Stomach (tissue), 9 donors: ENCODE results near the gene CREB5. TPM values are rescaled to one million over a fixed set of nuclear protein-coding genes. Genes with fewer than 3 reads are reported as not detected.

Experiments used
- DNase-seq, 2 donors: peaks; one replicate each; pipeline versions ENCODE4 v3.0.0 to v3.0.0-alpha.2; 2013 to 2019
- H3K27ac ChIP-seq, 5 donors: fragments of 200-600 bp in 4 of 5; sonication (generic) in 4 of 5; one replicate each; pipeline ENCODE4 v1.5.1; 2013 to 2019; ENCODE audit warnings: mild to moderate bottlenecking in 1 of 5, moderate library complexity in 1 of 5
- H3K27me3 ChIP-seq, 3 donors: fragments of 200-600 bp; sonication (generic); one replicate each; pipeline ENCODE4 v1.5.1; 2017 to 2019; ENCODE audit warnings: mixed run types in 1 of 3
- H3K36me3 ChIP-seq, 4 donors: fragments of 200-600 bp; sonication (generic); 1 replicate in 3 of 4; 2 replicates in 1 of 4; pipeline ENCODE4 v1.5.1; 2016 to 2019
- H3K4me1 ChIP-seq, 4 donors: fragments of 200-600 bp; sonication (generic); one replicate each; pipeline ENCODE4 v1.5.1; 2016 to 2019
- H3K4me3 ChIP-seq, 4 donors: fragments of 200-600 bp; sonication (generic) in 3 of 4; one replicate each; pipeline ENCODE4 v1.5.1; 2016 to 2019; ENCODE audit warnings: mild to moderate bottlenecking in 1 of 4
- H3K9me3 ChIP-seq, 4 donors: fragments of 200-600 bp; sonication (generic); one replicate each; pipeline ENCODE4 v1.5.1; 2016 to 2019
- CTCF ChIP-seq, 7 experiments: fragments of 450-650 bp in 4 of 7; fragments of 200-600 bp in 3 of 7; sonication (generic) in 3 of 7; IDR thresholded peaks; one replicate each; pipeline ENCODE4 v1.5.1; 2016 to 2019; ENCODE audit warnings: antibody characterized with exemption in 7 of 7, control low read depth in 2 of 7, mild to moderate bottlenecking in 1 of 7
- EP300 ChIP-seq: sonication (generic); formaldehyde crosslinking; IDR thresholded peaks from one replicate; pipeline ENCODE4 v1.6.1; 2017; ENCODE audit warnings: antibody characterized with exemption
- POLR2A ChIP-seq, 4 donors: fragments of 450-650 bp; IDR thresholded peaks; one replicate each; pipeline ENCODE4 v1.6.1; 2016; ENCODE audit warnings: antibody characterized with exemption in 4 of 4, control low read depth in 2 of 4, mild to moderate bottlenecking in 1 of 4, moderate library complexity in 1 of 4
- POLR2AphosphoS5 ChIP-seq, 3 donors: sonication (generic); formaldehyde crosslinking; IDR thresholded peaks; one replicate each; pipeline ENCODE4 v1.6.1; 2016; ENCODE audit warnings: antibody characterized with exemption in 3 of 3
- WGBS, 5 donors: extraction: QIAGEN DNeasy Blood & Tissue Kit in 3 of 5; methylation state at CpG; one replicate each; pipeline versions ENCODE4 v1.1.5 to v1.1.7; 2013 to 2018; 5-methylcytosine and 5-hydroxymethylcytosine counted together
- intact Hi-C: fragments of 100-400 bp; cut with DNase I; formaldehyde crosslinking; loops from one replicate; pipeline ENCODE4 v1.15.1; 2023; ENCODE audit warnings: low total_unique reads
- polyA plus RNA-seq, 3 donors: library from polyadenylated mRNA; stranded (reverse); fragments of 200-250 nt; gene quantifications; one replicate each; pipeline ENCODE4 v1.2.3, GENCODE V29; 2013
- total RNA-seq, 5 donors: library from RNA; depleted of rRNA; stranded (reverse); fragments of >200 nt; gene quantifications; one replicate each; pipeline versions ENCODE4 v1.1.0 to v1.2.3, GENCODE V29; 2014 to 2016
- donor health status: healthy with polysubstance abuse.
- donor health status: Bipolar disorder and iron deficiency.
- donor health status: healthy.

CREB5 gene
- total and polyA plus RNA-seq, 8 donors = 0.68 to 30.3 (median 1.5) TPM; not detected in 1

GRCh38 chr7:28542410-28542809 is 130.1 kb downstream of the CREB5 start:
- H3K9me3 ChIP-seq = peaks cover 0 to 18% (median 13%) of the 10 kb centered on the region in 4 donors
- intact Hi-C loops = no loop called here
- peaks cover 0 to 8% (median 0%) of the 10 kb centered on the region in 4 donors for H3K4me1 ChIP-seq
- no peak for TF ChIP-seq EP300
- no peak for TF ChIP-seq POLR2AphosphoS5 (IDR thresholded peaks at IDR 0.05)
- no peak for TF ChIP-seq CTCF (IDR thresholded peaks at IDR 0.05)
- no peak for TF ChIP-seq POLR2A (IDR thresholded peaks at IDR 0.05)
- WGBS, 5 donors = 22 to 47% (median 33%) methylated on average over 3 of the region's 3 CpGs
- no peak overlapping the region for H3K27ac ChIP-seq
- H3K4me3 ChIP-seq = no peak overlapping the region
- no peak for DNase-seq
- no peaks in the 10 kb centered on the region for H3K36me3 ChIP-seq
- H3K27me3 ChIP-seq = peaks cover 0 to 18% (median 0%) of the 10 kb centered on the region in 3 donors

GRCh38 chr7:28544453-28545117 is 132.3 kb downstream of the CREB5 start:
- no peak overlapping the region for H3K4me3 ChIP-seq
- no peak overlapping the region for H3K27ac ChIP-seq
- H3K4me1 ChIP-seq = peaks cover 0 to 8% (median 0%) of the 10 kb centered on the region in 4 donors
- no peaks in the 10 kb centered on the region for H3K36me3 ChIP-seq
- no peak for DNase-seq
- WGBS, 5 donors = 42 to 70% (median 55%) methylated on average over 3 of the region's 3 CpGs
- intact Hi-C loops = no loop called here
- peaks cover 0 to 19% (median 15%) of the 10 kb centered on the region in 4 donors for H3K9me3 ChIP-seq
- peaks cover 0 to 18% (median 0%) of the 10 kb centered on the region in 3 donors for H3K27me3 ChIP-seq
- TF ChIP-seq EP300 = no peak
- no peak for TF ChIP-seq POLR2AphosphoS5 (IDR thresholded peaks at IDR 0.05)
- no peak for TF ChIP-seq POLR2A (IDR thresholded peaks at IDR 0.05)
- no peak for TF ChIP-seq CTCF (IDR thresholded peaks at IDR 0.05)

DNA sequence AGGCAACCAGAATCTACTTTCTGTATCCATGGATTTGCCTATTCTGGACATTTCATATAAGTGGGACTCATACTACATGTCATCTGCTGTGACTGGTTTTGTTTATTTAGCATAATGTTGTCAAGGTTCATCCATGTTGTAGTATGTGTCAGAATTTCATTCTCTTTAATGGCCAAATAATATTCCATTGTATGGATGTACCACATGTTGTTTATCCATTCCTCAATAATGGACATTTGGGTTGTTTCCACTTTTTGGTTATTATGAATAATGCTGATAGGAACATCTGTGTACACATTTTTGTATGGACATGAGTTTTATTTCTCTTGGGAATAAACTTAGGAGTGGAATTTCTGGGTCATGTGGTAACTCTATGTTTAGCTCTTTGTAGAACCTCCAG is 133.7 kb downstream of the CREB5 start:
- no peak for DNase-seq
- intact Hi-C loops = no loop called here

GRCh38 chr7:28547115-28547514 is 134.8 kb downstream of the CREB5 start:
- no peak for DNase-seq
- peaks cover 0 to 18% (median 0%) of the 10 kb centered on the region in 3 donors for H3K27me3 ChIP-seq
- no peak overlapping the region for H3K27ac ChIP-seq
- intact Hi-C loops = no loop called here
- peaks cover 0 to 9% (median 0%) of the 10 kb centered on the region in 4 donors for H3K4me1 ChIP-seq
- no peak overlapping the region for H3K4me3 ChIP-seq
- H3K9me3 ChIP-seq = peaks cover 0 to 19% (median 15%) of the 10 kb centered on the region in 4 donors
- WGBS, 5 donors = 91 to 100% (median 95%) methylated on average over 3 of the region's 3 CpGs
- no peak for TF ChIP-seq CTCF (IDR thresholded peaks at IDR 0.05)
- TF ChIP-seq POLR2AphosphoS5 (IDR thresholded peaks at IDR 0.05) = no peak
- no peak for TF ChIP-seq POLR2A (IDR thresholded peaks at IDR 0.05)
- TF ChIP-seq EP300 = no peak
- H3K36me3 ChIP-seq = no peaks in the 10 kb centered on the region

More for the DNA sequence above, 133.7 kb downstream of the CREB5 start:
- Histone ChIP-seq H3K27me3 (peaks cover 0 to 22% (median 0%) of the 10 kb centered on the region in 3 donors), H3K4me1 (peaks cover 0 to 12% (median 0%) of the 10 kb centered on the region in 4 donors), H3K9me3 (peaks cover 0 to 19% (median 15%) of the 10 kb centered on the region in 4 donors), H3K27ac (no peak overlapping the region), H3K36me3 (no peaks in the 10 kb centered on the region), H3K4me3 (no peak overlapping the region)
- TF ChIP-seq CTCF (IDR thresholded peaks at IDR 0.05) = no peak
- TF ChIP-seq POLR2A (IDR thresholded peaks at IDR 0.05) = no peak
- TF ChIP-seq POLR2AphosphoS5 (IDR thresholded peaks at IDR 0.05) = no peak
- TF ChIP-seq EP300 = no peak
